Omental fat pad (tissue), 4 donors: ENCODE data around the gene UNC5A. TPM values are rescaled to one million over a fixed set of nuclear protein-coding genes. Genes with fewer than 3 reads are reported as not detected.

Source experiments
- ATAC-seq: fragments of 150-250 bp; one replicate; pipeline ENCODE4 v1.9.1; 2016; ENCODE audit warnings: mild to moderate bottlenecking, moderate library complexity; ENCODE audit not compliant: low FRiP score
- DNase-seq: peaks from one replicate; pipeline ENCODE4 v3.0.0-alpha.2; 2019; ENCODE audit warnings: low spot score
- total RNA-seq, 4 donors: library from RNA; depleted of rRNA; stranded (reverse); fragments of >200 nt; gene quantifications; one replicate each; pipeline ENCODE4 v1.1.0, GENCODE V29; 2016
- TF ChIP-seq, protein P1 (sequence below), 3 donors: fragments of 450-650 bp; IDR thresholded peaks; one replicate each; pipeline ENCODE4 v1.5.1; 2016 to 2017; ENCODE audit warnings: antibody characterized with exemption in 3 of 3, mild to moderate bottlenecking in 3 of 3, moderate library complexity in 2 of 3

Gene UNC5A
- total RNA-seq, 4 donors from 2014 or later: 0.12 to 0.75 (median 0.28) TPM; not detected in 1

DNA sequence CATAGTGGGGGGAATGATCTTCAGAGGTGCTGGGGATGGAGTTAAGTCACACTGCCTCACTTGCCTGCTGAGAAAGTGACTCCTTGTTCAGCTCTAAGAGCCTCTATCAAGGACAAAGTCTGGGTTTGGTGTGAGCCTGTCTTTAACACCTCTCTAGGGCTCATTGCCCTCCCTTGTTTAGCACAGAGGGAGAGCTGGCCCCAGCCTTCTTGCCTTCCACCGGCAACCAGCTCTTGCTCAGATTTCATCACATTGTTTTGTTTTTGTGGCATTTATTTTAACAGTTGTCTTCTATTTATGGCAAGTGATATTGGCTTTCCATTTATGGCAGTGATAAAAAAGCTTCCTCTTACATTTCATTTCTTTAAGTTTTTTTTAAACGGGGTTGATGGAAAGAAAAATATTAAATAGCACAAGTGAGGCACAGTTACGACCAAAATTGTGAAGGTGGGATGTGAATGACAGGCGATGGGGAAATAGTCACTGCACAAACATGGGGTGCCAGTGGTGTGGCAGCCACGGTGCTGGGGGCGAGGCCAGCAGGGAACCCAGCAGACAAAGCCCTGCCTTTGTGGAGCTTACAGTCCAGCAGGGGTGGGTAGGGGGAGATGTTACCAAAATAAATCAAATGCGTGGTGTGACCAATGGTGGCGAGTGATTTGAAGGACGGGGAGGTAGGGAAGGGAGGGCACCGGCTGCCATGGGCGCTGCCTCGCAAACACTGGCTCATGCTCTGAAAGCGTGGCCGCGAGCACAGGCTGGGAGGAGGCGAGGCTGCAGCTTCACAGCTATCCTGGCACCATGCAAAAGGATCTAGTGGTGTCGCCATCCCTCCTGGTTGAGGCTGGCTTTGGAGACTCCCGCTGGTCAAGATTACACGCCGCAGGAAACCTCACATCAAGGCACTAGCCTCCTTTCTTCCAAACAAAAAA is 21.2 kb upstream of the UNC5A start:
- DNase-seq: no peak
- TF ChIP-seq, protein P1, sequence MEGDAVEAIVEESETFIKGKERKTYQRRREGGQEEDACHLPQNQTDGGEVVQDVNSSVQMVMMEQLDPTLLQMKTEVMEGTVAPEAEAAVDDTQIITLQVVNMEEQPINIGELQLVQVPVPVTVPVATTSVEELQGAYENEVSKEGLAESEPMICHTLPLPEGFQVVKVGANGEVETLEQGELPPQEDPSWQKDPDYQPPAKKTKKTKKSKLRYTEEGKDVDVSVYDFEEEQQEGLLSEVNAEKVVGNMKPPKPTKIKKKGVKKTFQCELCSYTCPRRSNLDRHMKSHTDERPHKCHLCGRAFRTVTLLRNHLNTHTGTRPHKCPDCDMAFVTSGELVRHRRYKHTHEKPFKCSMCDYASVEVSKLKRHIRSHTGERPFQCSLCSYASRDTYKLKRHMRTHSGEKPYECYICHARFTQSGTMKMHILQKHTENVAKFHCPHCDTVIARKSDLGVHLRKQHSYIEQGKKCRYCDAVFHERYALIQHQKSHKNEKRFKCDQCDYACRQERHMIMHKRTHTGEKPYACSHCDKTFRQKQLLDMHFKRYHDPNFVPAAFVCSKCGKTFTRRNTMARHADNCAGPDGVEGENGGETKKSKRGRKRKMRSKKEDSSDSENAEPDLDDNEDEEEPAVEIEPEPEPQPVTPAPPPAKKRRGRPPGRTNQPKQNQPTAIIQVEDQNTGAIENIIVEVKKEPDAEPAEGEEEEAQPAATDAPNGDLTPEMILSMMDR (IDR thresholded peaks at IDR 0.05): no peak
- ATAC-seq: no peak

DNA sequence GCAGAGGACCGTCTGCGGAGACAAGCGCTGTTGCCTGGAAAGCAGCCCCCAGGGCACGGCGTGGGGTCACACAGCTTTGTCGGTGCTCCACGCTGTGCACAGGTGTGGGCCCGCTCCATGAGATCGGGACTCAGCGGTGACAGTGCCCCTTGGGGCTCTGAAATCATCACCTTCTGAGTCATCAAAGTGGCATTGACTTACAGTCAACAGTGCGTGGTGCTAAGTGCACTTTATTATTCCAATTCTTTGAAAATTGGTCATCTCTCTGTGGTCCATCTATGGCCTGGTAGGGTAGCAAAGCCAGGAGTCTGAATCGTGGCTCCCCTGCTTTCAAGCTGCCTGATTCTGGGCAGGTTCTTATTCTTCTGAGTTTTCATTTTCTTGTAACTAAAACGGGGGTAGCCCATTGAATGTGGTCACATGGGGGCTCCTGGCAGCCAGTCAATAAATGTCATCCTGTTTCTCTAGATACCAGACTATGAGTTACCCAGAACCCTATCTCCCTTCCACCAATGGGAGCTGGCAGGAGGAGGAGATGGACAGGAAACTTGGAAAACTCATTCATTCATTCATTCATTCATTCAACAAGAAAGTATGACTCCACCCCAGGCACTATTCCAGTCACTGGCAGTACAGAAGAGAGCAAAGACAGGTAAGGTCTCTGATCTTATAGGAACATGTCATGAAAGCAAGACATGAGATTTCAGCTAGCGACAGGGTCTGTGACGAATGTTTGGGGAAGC is 20.3 kb upstream of the UNC5A start:
- ATAC-seq (no peak), DNase-seq (no peak)
- TF ChIP-seq, protein P1 (IDR thresholded peaks at IDR 0.05): no peak

DNA sequence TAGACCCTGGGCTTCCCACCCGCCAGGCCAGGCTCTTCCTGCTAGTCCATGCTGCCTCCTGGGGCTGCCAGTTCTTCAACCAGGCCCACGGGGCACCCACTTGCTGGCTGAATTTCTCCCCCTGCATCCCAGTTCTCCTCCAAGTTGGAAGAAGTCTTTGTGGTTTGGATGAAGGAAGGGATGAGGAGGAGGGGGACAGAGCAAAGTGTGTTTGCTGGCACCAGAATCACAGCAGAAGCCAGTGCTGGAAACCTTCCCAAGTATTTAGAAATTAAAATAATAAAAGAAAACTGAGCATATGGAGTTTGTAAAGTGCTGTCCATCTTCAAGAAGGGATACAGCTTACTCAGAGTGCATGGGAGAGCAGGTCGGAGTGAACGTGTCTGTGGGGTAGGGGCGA is 19.4 kb upstream of the UNC5A start:
- TF ChIP-seq, protein P1 (IDR thresholded peaks at IDR 0.05): no peak
- ATAC-seq: no peak
- DNase-seq: no peak

DNA sequence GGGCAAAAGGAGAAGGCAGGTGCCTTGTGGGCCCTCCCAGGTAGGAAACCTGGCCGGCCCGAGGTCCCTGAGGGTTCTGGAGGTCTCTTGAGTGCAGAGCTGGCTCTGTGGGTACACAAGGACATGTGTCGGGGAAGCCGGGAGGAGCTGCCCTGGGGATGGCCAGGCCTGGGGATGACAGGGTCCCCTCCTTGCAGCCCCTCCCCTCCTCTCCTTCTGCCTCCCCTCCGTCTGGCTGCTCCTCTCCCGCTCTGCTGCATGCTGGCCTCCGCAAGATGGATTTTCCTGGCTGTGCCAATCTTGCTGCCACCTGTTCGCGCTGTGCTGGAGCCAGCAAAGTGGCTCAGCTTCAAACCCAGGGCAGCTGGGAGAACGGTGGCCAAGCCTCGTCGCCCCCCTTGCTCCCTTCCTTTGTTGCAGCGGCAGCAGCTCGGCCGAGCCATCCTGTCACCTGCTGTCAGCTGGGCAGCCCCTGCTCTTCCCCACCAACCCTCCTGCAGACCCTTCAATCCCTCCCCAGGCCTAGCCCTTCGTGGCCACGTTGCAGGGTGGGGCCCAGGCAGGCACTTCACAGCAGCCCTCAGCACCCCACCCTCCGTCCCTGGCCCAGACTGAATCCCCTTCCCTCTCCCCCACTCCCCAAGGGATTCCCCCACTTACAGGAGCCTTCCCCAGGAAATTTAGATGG is 17.6 kb upstream of the UNC5A start:
- DNase-seq (no peak), ATAC-seq (no peak)
- TF ChIP-seq, protein P1 (IDR thresholded peaks at IDR 0.05): no peak

DNA sequence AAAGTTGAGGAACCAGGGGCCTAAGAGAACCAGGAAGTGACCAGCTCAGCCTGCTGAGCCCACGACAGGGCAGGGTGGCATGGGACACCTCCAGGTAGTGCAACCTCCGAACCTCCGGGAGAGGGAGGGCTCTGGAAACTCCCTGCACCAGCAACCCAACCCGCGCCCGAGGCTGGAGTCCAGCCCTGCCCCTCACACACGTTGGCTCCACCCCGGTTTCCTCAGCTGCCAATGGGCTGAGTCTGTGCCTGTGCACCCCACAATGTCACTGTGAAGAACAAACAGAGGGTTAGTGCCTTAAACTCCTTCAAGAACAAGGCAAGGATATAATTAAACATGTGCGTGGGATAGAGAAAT is 17.0 kb upstream of the UNC5A start:
- TF ChIP-seq, protein P1 (IDR thresholded peaks at IDR 0.05): no peak
- no peak for ATAC-seq
- DNase-seq: no peak

DNA sequence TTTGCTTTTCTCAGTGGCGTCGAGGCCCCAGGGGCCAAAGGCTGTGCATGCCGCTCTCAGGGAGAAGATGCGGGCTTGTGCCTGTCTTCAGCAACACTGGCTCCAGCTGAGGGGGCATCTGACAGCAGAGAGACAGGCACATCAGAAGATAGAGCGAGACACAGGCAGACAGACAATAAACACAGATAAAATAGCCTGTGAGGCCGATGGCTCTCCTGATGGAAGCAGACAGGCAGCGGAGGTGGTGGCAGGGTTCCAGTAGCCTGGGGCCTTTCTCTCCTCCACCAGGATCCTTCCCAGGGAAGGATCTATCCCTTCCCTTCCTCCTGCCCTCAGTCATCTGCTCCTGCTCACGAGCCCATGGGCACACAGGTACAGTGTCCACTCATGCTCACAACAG is 16.6 kb upstream of the UNC5A start:
- DNase-seq (no peak), ATAC-seq (no peak)
- TF ChIP-seq, protein P1 (IDR thresholded peaks at IDR 0.05): no peak
